ENCODE data around the gene BNIP3. TPM values are rescaled to one million over a fixed set of nuclear protein-coding genes. Genes with fewer than 3 reads are reported as not detected.

BNIP3 gene
- total and polyA plus RNA-seq, 2 experiments from 2014 or later, result 82.4 to 112 TPM

- DNase-seq (ENCODE audit: low spot score), result no peak
- peaks cover 82% of the 10 kb centered on the region for H4K20me1 ChIP-seq (ENCODE audit: insufficient read depth, poor library complexity, severe bottlenecking)
- no peaks in the 10 kb centered on the region for H3K9me3 ChIP-seq (ENCODE audit: low read depth)
- no peaks in the 10 kb centered on the region for H3K36me3 ChIP-seq (replicated peaks; ENCODE audit: insufficient read depth, low read depth)
- H3K9me2 ChIP-seq (replicated peaks; ENCODE audit: insufficient read depth), result no peaks in the 10 kb centered on the region
- no peak overlapping the region for H3K4me2 ChIP-seq
- TF ChIP-seq EZH2phosphoT487 (IDR thresholded peaks at IDR 0.05; ENCODE audit: low read depth, severe bottlenecking, unreplicated experiment) (no peak), EZH2 (IDR thresholded peaks at IDR 0.05; ENCODE audit: borderline replicate concordance) (no peak), CTCF (IDR thresholded peaks at IDR 0.05; ENCODE audit: poor library complexity) (no peak)
- no peaks in the 10 kb centered on the region for H3K27me3 ChIP-seq
- H3K79me2 ChIP-seq, result peaks cover 97% of the 10 kb centered on the region
- no peak overlapping the region for H3K4me3 ChIP-seq
- no peak overlapping the region for H2AFZ ChIP-seq
- 91% methylated on average over 18 of the region's 18 CpGs for WGBS (ENCODE audit: low lambda C conversion rate, missing lambda C conversion rate)
- H3K4me1 ChIP-seq (ENCODE audit: insufficient read depth), result no peaks in the 10 kb centered on the region
- no peak overlapping the region for H3K27ac ChIP-seq
These were observed 48.6 kb downstream of the BNIP3 start for GRCh38 chr10:131933016-131933695.

GRCh38 chr10:131931981-131932380 is 49.7 kb downstream of the BNIP3 start:
- TF ChIP-seq EZH2 (IDR thresholded peaks at IDR 0.05; ENCODE audit: borderline replicate concordance) (no peak), EZH2phosphoT487 (IDR thresholded peaks at IDR 0.05; ENCODE audit: low read depth, severe bottlenecking, unreplicated experiment) (no peak), CTCF (IDR thresholded peaks at IDR 0.05; ENCODE audit: poor library complexity) (no peak)
- H3K27ac ChIP-seq, result no peak overlapping the region
- no peak overlapping the region for H3K4me2 ChIP-seq
- H3K9me3 ChIP-seq (ENCODE audit: low read depth), result no peaks in the 10 kb centered on the region
- 96% methylated on average over 13 of the region's 13 CpGs for WGBS (ENCODE audit: low lambda C conversion rate, missing lambda C conversion rate)
- no peak overlapping the region for H3K4me3 ChIP-seq
- peaks cover 98% of the 10 kb centered on the region for H3K79me2 ChIP-seq
- H3K4me1 ChIP-seq (ENCODE audit: insufficient read depth), result no peaks in the 10 kb centered on the region
- peaks cover 88% of the 10 kb centered on the region for H4K20me1 ChIP-seq (ENCODE audit: insufficient read depth, poor library complexity, severe bottlenecking)
- H3K9me2 ChIP-seq (replicated peaks; ENCODE audit: insufficient read depth), result no peaks in the 10 kb centered on the region
- H3K36me3 ChIP-seq (replicated peaks; ENCODE audit: insufficient read depth, low read depth), result no peaks in the 10 kb centered on the region
- no peak overlapping the region for H2AFZ ChIP-seq
- no peak for DNase-seq (ENCODE audit: low spot score)
- no peaks in the 10 kb centered on the region for H3K27me3 ChIP-seq

GRCh38 chr10:131930586-131931330 is 51.0 kb downstream of the BNIP3 start:
- H3K9me3 ChIP-seq (ENCODE audit: low read depth), result no peaks in the 10 kb centered on the region
- H3K4me1 ChIP-seq (ENCODE audit: insufficient read depth), result no peaks in the 10 kb centered on the region
- no peak overlapping the region for H2AFZ ChIP-seq
- WGBS (ENCODE audit: low lambda C conversion rate, missing lambda C conversion rate), result 96% methylated on average over 16 of the region's 16 CpGs
- H3K4me2 ChIP-seq, result no peak overlapping the region
- TF ChIP-seq EZH2phosphoT487 (IDR thresholded peaks at IDR 0.05; ENCODE audit: low read depth, severe bottlenecking, unreplicated experiment), result no peak
- TF ChIP-seq CTCF (IDR thresholded peaks at IDR 0.05; ENCODE audit: poor library complexity), result no peak
- no peak for TF ChIP-seq EZH2 (IDR thresholded peaks at IDR 0.05; ENCODE audit: borderline replicate concordance)
- H3K27ac ChIP-seq, result no peak overlapping the region
- DNase-seq (ENCODE audit: low spot score), result no peak
- H3K27me3 ChIP-seq, result no peaks in the 10 kb centered on the region
- no peaks in the 10 kb centered on the region for H3K9me2 ChIP-seq (replicated peaks; ENCODE audit: insufficient read depth)
- no peak overlapping the region for H3K4me3 ChIP-seq
- peaks cover 93% of the 10 kb centered on the region for H4K20me1 ChIP-seq (ENCODE audit: insufficient read depth, poor library complexity, severe bottlenecking)
- H3K36me3 ChIP-seq (replicated peaks; ENCODE audit: insufficient read depth, low read depth), result no peaks in the 10 kb centered on the region
- H3K79me2 ChIP-seq, result peaks cover 99% of the 10 kb centered on the region

All from hepatocyte (in vitro differentiated cells).